HuH-7.5 (cell line): ENCODE data around the gene PPT2.
"Not testable (repeated sequence)": the region's sequence is repeated elsewhere in the genome, so short reads cannot be mapped to it uniquely, and the experiment has no call there.

ENCODE experiments used
- DNase-seq: peaks from one replicate; pipeline ENCODE4 v3.0.0; 2011; ENCODE audit warnings: low spot score

PPT2 gene

DNA sequence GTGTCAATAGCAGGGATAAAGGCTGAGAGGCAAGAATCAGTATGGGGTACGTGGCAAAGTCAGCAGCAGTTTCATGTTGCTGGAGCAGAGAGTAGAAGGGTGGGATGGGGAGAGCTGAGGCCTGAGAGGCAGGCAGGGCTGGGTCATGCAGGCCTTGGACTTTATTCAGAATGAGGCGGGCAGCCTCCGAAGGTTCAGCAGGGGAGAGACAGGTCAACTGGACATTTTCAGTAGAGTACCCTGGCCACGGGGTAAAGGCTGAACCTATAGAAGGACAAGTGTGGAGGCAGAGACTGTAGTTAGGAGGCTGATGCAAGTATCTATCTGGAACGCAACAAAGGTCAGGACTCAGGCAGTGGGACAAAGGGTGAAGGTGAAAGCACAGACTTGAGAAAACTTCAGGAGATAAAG, 56.3 kb downstream of the PPT2 start:
- DNase-seq = no peak

DNA sequence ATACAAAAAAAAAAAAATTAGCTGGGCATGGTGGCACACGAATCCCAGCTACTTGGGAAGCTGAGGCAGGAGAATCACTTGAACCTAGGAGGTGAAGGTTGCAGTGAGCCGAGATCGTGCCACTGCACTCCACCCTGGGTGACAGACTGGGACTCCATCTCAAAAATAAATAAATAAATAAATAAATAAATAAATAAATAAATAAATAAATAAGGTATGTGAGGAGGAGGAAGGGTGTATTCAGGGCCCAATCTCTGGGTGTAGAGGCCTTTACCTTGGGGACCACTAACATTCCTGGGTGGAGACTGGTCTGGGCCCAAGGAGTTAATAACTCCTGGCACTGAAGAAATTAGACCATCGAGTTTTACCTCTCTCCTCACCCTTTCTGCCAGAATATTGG, 57.5 kb downstream of the PPT2 start:
- not testable (repeated sequence) for DNase-seq

DNA sequence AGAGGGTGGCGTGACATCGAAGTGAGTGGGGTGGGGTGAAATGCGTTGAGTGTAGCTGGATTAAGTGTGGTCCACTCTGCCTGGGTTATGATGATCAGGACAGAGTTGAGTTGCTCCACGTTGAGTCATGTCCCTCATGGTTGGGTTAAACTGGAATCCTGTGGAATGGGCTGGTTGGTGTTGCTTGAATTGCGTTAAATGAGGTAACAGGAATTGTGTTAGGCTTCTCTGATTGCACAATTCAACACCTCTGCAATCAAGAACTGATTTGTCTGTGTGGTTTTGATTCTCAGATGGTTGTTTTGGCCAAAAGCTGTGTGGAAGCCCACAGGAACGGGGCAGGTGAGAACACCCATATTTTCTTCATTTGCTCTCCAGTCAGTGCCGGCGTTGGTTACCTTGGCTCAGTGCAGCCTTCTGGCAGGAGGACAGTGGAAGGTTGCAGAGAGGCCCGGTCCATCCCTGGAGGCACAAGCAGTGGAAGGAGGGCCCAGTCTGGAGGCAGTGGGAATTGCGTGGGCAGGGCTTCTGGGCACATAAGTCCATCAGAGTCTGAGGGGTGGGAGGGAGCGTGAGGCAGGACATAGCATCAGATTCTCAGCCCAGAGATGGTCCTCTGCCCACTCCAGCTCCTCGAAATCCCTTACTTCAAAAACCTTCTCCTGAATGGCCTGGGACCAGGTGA, 58.3 kb downstream of the PPT2 start:
- DNase-seq = no peak
